GM23248 (cell line): ENCODE results near the gene UTP15. TPM values are rescaled to one million over a fixed set of nuclear protein-coding genes. Genes with fewer than 3 reads are reported as not detected.

ENCODE experiments used
- DNase-seq: peaks from one replicate; pipeline ENCODE4 v3.0.0-alpha.2; 2015
- H2AFZ ChIP-seq: fragments of 200-600 bp; sonication (generic); 2 replicates; pipeline ENCODE4 v1.6.1; 2016; ENCODE audit warnings: antibody characterized with exemption
- H3F3A ChIP-seq: fragments of 200-600 bp; sonication (generic); 2 replicates; pipeline ENCODE4 v1.6.1; 2016; ENCODE audit warnings: mild to moderate bottlenecking, antibody characterized with exemption, mixed run types; ENCODE audit not compliant: insufficient read depth
- H3K27ac ChIP-seq: fragments of 200-600 bp; sonication (generic); 2 replicates; pipeline ENCODE4 v1.5.1; 2016; ENCODE audit warnings: mild to moderate bottlenecking
- H3K27me3 ChIP-seq: fragments of 200-600 bp; sonication (generic); replicated peaks from 2 replicates; pipeline ENCODE4 v1.6.1; 2016; ENCODE audit warnings: mild to moderate bottlenecking; ENCODE audit not compliant: insufficient read depth
- H3K36me3 ChIP-seq: fragments of 200-600 bp; sonication (generic); 2 replicates; pipeline ENCODE4 v1.6.1; 2016; ENCODE audit warnings: low read depth, mild to moderate bottlenecking
- H3K4me1 ChIP-seq: fragments of 200-600 bp; sonication (generic); 2 replicates; pipeline ENCODE4 v1.6.1; 2016; ENCODE audit warnings: mild to moderate bottlenecking; ENCODE audit not compliant: insufficient read depth
- H3K4me2 ChIP-seq: fragments of 200-600 bp; sonication (generic); one replicate; pipeline ENCODE4 v1.6.1; 2016; ENCODE audit warnings: mild to moderate bottlenecking; ENCODE audit not compliant: unreplicated experiment
- H3K4me3 ChIP-seq: fragments of 200-600 bp; sonication (generic); 2 replicates; pipeline ENCODE4 v1.5.1; 2016; ENCODE audit warnings: mild to moderate bottlenecking
- H3K79me2 ChIP-seq: fragments of 200-600 bp; sonication (generic); 2 replicates; pipeline ENCODE4 v1.6.1; 2016; ENCODE audit warnings: mild to moderate bottlenecking; ENCODE audit not compliant: insufficient read depth
- H3K9ac ChIP-seq: fragments of 200-600 bp; sonication (generic); 2 replicates; pipeline ENCODE4 v1.6.1; 2016; ENCODE audit warnings: mild to moderate bottlenecking
- H3K9me2 ChIP-seq: fragments of 200-600 bp; sonication (generic); 2 replicates; pipeline ENCODE4 v1.6.1; 2016; ENCODE audit warnings: mixed run types, mild to moderate bottlenecking, moderate library complexity; ENCODE audit not compliant: insufficient read depth
- H3K9me3 ChIP-seq: fragments of 200-600 bp; sonication (generic); one replicate; pipeline ENCODE4 v1.6.1; 2017; ENCODE audit warnings: low read depth
- H4K20me1 ChIP-seq: fragments of 200-600 bp; sonication (generic); 2 replicates; pipeline ENCODE4 v1.6.0; 2016; ENCODE audit not compliant: insufficient read depth
- EZH2 ChIP-seq: fragments of 200-600 bp; sonication (generic); IDR thresholded peaks from 2 replicates; pipeline ENCODE4 v1.6.1; 2018; ENCODE audit warnings: antibody characterized with exemption, mild to moderate bottlenecking; ENCODE audit not compliant: insufficient read depth, poor library complexity, severe bottlenecking
- EZH2phosphoT487 ChIP-seq: fragments of 200-600 bp; sonication (generic); IDR thresholded peaks from 2 replicates; pipeline ENCODE4 v1.6.1; 2018; ENCODE audit warnings: antibody characterized with exemption, moderate library complexity, mild to moderate bottlenecking, low read depth; ENCODE audit not compliant: insufficient read depth
- WGBS, 2 experiments: methylation state at CpG; one replicate each; pipeline ENCODE4 v1.1.6; 2015 to 2017; ENCODE audit warnings: low lambda C conversion rate in 2 of 2, low coverage in 1 of 2; ENCODE audit errors: missing lambda C conversion rate in 2 of 2; 5-methylcytosine and 5-hydroxymethylcytosine counted together
- in situ Hi-C: fragments of 300-500 bp; cut with MboI; formaldehyde crosslinking; loops from 2 replicates; pipeline ENCODE4 v1.15.0; 2020
- polyA plus RNA-seq: library from polyadenylated mRNA; unstranded; fragments of >200 nt; fragmentation: Nextera tagmentation; extraction: Ambion mirVana; gene quantifications from 2 replicates; pipeline ENCODE4 v1.2.1, GENCODE V29; 2016
- total RNA-seq: library from RNA; depleted of rRNA; stranded (reverse); fragments of >200 nt; shearing (Covaris generic); gene quantifications from 2 replicates; pipeline ENCODE4 v1.2.3, GENCODE V29; 2014; rRNA removed

UTP15 gene, protein sequence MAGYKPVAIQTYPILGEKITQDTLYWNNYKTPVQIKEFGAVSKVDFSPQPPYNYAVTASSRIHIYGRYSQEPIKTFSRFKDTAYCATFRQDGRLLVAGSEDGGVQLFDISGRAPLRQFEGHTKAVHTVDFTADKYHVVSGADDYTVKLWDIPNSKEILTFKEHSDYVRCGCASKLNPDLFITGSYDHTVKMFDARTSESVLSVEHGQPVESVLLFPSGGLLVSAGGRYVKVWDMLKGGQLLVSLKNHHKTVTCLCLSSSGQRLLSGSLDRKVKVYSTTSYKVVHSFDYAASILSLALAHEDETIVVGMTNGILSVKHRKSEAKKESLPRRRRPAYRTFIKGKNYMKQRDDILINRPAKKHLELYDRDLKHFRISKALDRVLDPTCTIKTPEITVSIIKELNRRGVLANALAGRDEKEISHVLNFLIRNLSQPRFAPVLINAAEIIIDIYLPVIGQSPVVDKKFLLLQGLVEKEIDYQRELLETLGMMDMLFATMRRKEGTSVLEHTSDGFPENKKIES
- 12.6 and 26.2 TPM in 2 replicates for total RNA-seq
- polyA plus RNA-seq = 13.0 and 13.9 TPM in 2 replicates

GRCh38 chr5:73565139-73565968, at the start of gene UTP15, which contains the start of gene ANKRA2:
Gene UTP15, plus strand, starts transcription at chr5:73565743. Its CDS starts 1,602 bp downstream, at chr5:73567345.
Gene ANKRA2, minus strand, starts transcription at chr5:73565639. Its CDS starts 2,758 bp downstream, at chr5:73562881.
- Histone ChIP-seq H3K36me3 (peaks cover 15% of the 10 kb centered on the region), H3K9me3 (no peaks in the 10 kb centered on the region), H3K9me2 (no peaks in the 10 kb centered on the region), H3K9ac (peak within 1 kb of the TSS; percentile 97), H2AFZ (peak within 1 kb of the TSS; percentile 93), H3K4me2 (peak within 1 kb of the TSS; percentile 100), H3F3A (no peaks in the 10 kb centered on the region), H3K79me2 (peaks cover 74% of the 10 kb centered on the region), H4K20me1 (no peaks in the 10 kb centered on the region), H3K27me3 (no peaks in the 10 kb centered on the region), H3K4me1 (peaks cover 33% of the 10 kb centered on the region), H3K27ac (peak within 1 kb of the TSS; percentile 80), H3K4me3 (peak within 1 kb of the TSS; percentile 100)
- in situ Hi-C loops = no loop called here
- no peak for TF ChIP-seq EZH2
- WGBS, 2 experiments = 1% methylated on average over 61 to 62 of the region's 62 CpGs
- DNase-seq = peak; percentile 99

GRCh38 chr5:73519531-73520283, 45.8 kb upstream of the UTP15 start:
- H2AFZ ChIP-seq = peak overlapping the region; percentile 73
- H3F3A ChIP-seq = no peaks in the 10 kb centered on the region
- TF ChIP-seq EZH2 (no peak), EZH2phosphoT487 (no peak)
- H3K9ac ChIP-seq = no peak overlapping the region
- in situ Hi-C loops = no loop called here
- H3K27me3 ChIP-seq = no peaks in the 10 kb centered on the region
- no peaks in the 10 kb centered on the region for H3K9me3 ChIP-seq
- no peaks in the 10 kb centered on the region for H3K79me2 ChIP-seq
- no peaks in the 10 kb centered on the region for H3K36me3 ChIP-seq
- no peaks in the 10 kb centered on the region for H3K4me1 ChIP-seq
- H3K4me3 ChIP-seq = no peak overlapping the region
- 11 to 13% methylated on average over 14 to 16 of the region's 16 CpGs for WGBS, 2 experiments
- DNase-seq = peak; percentile 85
- H3K4me2 ChIP-seq = peak overlapping the region; percentile 29
- no peak overlapping the region for H3K27ac ChIP-seq
- no peaks in the 10 kb centered on the region for H4K20me1 ChIP-seq
- H3K9me2 ChIP-seq = no peaks in the 10 kb centered on the region

- Histone ChIP-seq H3K4me2 (no peak overlapping the region), H4K20me1 (no peaks in the 10 kb centered on the region), H3K4me1 (no peaks in the 10 kb centered on the region), H3K4me3 (no peak overlapping the region), H3K27ac (no peak overlapping the region), H3K36me3 (no peaks in the 10 kb centered on the region), H3K27me3 (no peaks in the 10 kb centered on the region), H3K79me2 (no peaks in the 10 kb centered on the region), H3K9me3 (no peaks in the 10 kb centered on the region), H3F3A (no peaks in the 10 kb centered on the region), H2AFZ (no peak overlapping the region), H3K9me2 (no peaks in the 10 kb centered on the region), H3K9ac (no peak overlapping the region)
- DNase-seq = no peak
- WGBS, 2 experiments = 85 to 88% methylated on average over 7 of the region's 7 CpGs
- TF ChIP-seq EZH2 = no peak
- no peak for TF ChIP-seq EZH2phosphoT487
- in situ Hi-C loops = no loop called here
Measured at GRCh38 chr5:73522989-73523388, 42.6 kb upstream of the UTP15 start.

DNA sequence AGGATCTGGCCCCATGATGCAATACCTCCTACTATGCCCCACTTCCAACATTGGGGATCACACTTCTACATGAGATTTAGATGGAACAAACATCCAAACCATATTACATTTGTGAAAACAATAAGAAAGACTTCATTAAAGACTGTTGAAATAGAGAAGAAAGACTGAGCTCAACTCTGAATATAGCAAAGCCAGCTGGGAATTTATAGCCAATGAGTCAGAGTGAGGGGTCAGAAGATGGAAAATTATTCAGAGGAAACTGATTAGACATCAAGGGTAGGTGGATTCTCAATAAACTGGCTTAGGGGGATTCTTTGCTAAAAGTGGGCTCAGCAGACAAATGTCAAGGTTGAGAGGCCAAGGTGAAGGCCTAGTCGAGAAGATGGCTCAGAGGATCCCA, 41.7 kb upstream of the UTP15 start:
- TF ChIP-seq EZH2phosphoT487 = no peak
- TF ChIP-seq EZH2 = no peak
- peak; percentile 43 for DNase-seq
- Histone ChIP-seq H3K27me3 (no peaks in the 10 kb centered on the region), H3K4me2 (no peak overlapping the region), H3K4me1 (no peaks in the 10 kb centered on the region), H2AFZ (no peak overlapping the region), H3F3A (no peaks in the 10 kb centered on the region), H3K9me2 (no peaks in the 10 kb centered on the region), H3K9ac (no peak overlapping the region), H3K4me3 (no peak overlapping the region), H3K9me3 (no peaks in the 10 kb centered on the region), H4K20me1 (no peaks in the 10 kb centered on the region), H3K36me3 (no peaks in the 10 kb centered on the region), H3K27ac (no peak overlapping the region), H3K79me2 (no peaks in the 10 kb centered on the region)
- in situ Hi-C loops = no loop called here
- WGBS, 2 experiments = 93 to 100% methylated on average over 1 of the region's 1 CpG
